ENCODE data around the gene WDR86.

WDR86 gene

GRCh38 chr7:151345576-151346469, 64.0 kb downstream of the WDR86 start:
- DNase-seq, result no peak

- no peak for DNase-seq
Observed at GRCh38 chr7:151343516-151343915, 66.3 kb downstream of the WDR86 start.

GRCh38 chr7:151342811-151343210, 67.0 kb downstream of the WDR86 start:
- DNase-seq, result no peak

- DNase-seq, result no peak
Observed at GRCh38 chr7:151342102-151342646, 67.7 kb downstream of the WDR86 start.

GRCh38 chr7:151341357-151342101, 68.3 kb downstream of the WDR86 start, which contains the start of gene NUB1:
Gene NUB1 (plus strand): TSS chr7:151341812. CDS start chr7:151345350, 3,538 bp downstream.
- peak; percentile 82 to 94 (median 89) for DNase-seq

- DNase-seq, result no peak
Observed at GRCh38 chr7:151340794-151341356, 69.0 kb downstream of the WDR86 start.

GRCh38 chr7:151339651-151340382, 70.0 kb downstream of the WDR86 start:
- DNase-seq, result no peak

- DNase-seq, result no peak
Observed at GRCh38 chr7:151338809-151339208, 71.0 kb downstream of the WDR86 start.

GRCh38 chr7:151337346-151337745, 72.5 kb downstream of the WDR86 start:
- DNase-seq, result no peak

GRCh38 chr7:151336027-151336708, 73.7 kb downstream of the WDR86 start:
- DNase-seq, result no peak

GRCh38 chr7:151334628-151335027, 75.2 kb downstream of the WDR86 start:
- DNase-seq, result no peak
